SK-N-SH treated with all-trans-retinoic acid at 6 μM for 48 hours (cell line): Measurements from ENCODE around the gene CTSE.

Experiments used
- ARNTL ChIP-seq: fragments of 450-650 bp; formaldehyde crosslinking; IDR thresholded peaks from 2 replicates; pipeline ENCODE4 v1.5.0; 2020; ENCODE audit warnings: low read depth, mild to moderate bottlenecking, moderate library complexity, borderline replicate concordance
- CSDC2 ChIP-seq: fragments of 250-450 bp; sonication (Bioruptor Pico); IDR thresholded peaks from 2 replicates; pipeline ENCODE4 v1.5.0; 2020; ENCODE audit warnings: mild to moderate bottlenecking, moderate library complexity
- PATZ1 ChIP-seq: fragments of 250-450 bp; sonication (Bioruptor Pico); IDR thresholded peaks from 2 replicates; pipeline ENCODE4 v1.8.0; 2020; ENCODE audit warnings: mild to moderate bottlenecking, moderate library complexity, borderline replicate concordance
- RARB ChIP-seq: fragments of 250-450 bp; sonication (Bioruptor Pico); IDR thresholded peaks from 2 replicates; pipeline ENCODE4 v1.8.0; 2021; ENCODE audit warnings: mild to moderate bottlenecking, moderate library complexity
- SNAI2 ChIP-seq: fragments of 250-450 bp; sonication (Bioruptor Pico); IDR thresholded peaks from 2 replicates; pipeline ENCODE4 v1.5.0; 2020; ENCODE audit warnings: mild to moderate bottlenecking, moderate library complexity
- TCF4 ChIP-seq: fragments of 250-450 bp; sonication (Bioruptor Pico); IDR thresholded peaks from 2 replicates; pipeline ENCODE4 v1.8.0; 2021; ENCODE audit warnings: mild to moderate bottlenecking, moderate library complexity, borderline replicate concordance
- ZFP3 ChIP-seq: fragments of 250-450 bp; sonication (Bioruptor Pico); IDR thresholded peaks from 2 replicates; pipeline ENCODE4 v1.5.0; 2020; ENCODE audit warnings: mild to moderate bottlenecking, moderate library complexity
- ZFP30 ChIP-seq: fragments of 450-650 bp; formaldehyde crosslinking; IDR thresholded peaks from 2 replicates; pipeline ENCODE4 v1.5.0; 2022; ENCODE audit warnings: mild to moderate bottlenecking, moderate library complexity
- ZNF8 ChIP-seq: fragments of 450-650 bp; formaldehyde crosslinking; IDR thresholded peaks from 2 replicates; pipeline ENCODE4 v1.5.0; 2020; ENCODE audit warnings: mild to moderate bottlenecking, moderate library complexity
- TF ChIP-seq, protein P1 (sequence below): fragments of 250-450 bp; sonication (Bioruptor Pico); IDR thresholded peaks from 2 replicates; pipeline ENCODE4 v1.5.1; 2020; ENCODE audit warnings: low read depth, mild to moderate bottlenecking, moderate library complexity

- TF ChIP-seq ZFP3 (CRISPR knock-in tag): no peak
- no peak for TF ChIP-seq PATZ1 (CRISPR knock-in tag)
- TF ChIP-seq, protein P1, sequence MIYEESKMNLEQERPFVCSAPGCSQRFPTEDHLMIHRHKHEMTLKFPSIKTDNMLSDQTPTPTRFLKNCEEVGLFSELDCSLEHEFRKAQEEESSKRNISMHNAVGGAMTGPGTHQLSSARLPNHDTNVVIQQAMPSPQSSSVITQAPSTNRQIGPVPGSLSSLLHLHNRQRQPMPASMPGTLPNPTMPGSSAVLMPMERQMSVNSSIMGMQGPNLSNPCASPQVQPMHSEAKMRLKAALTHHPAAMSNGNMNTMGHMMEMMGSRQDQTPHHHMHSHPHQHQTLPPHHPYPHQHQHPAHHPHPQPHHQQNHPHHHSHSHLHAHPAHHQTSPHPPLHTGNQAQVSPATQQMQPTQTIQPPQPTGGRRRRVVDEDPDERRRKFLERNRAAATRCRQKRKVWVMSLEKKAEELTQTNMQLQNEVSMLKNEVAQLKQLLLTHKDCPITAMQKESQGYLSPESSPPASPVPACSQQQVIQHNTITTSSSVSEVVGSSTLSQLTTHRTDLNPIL: no peak
- TF ChIP-seq RARB (CRISPR knock-in tag): no peak
- TF ChIP-seq ZFP30: no peak
- TF ChIP-seq CSDC2 (CRISPR knock-in tag): no peak
- TF ChIP-seq ZNF8 (CRISPR knock-in tag): no peak
- TF ChIP-seq TCF4: no peak
- TF ChIP-seq ARNTL (CRISPR knock-in tag): no peak
- TF ChIP-seq SNAI2 (CRISPR knock-in tag): no peak
These were observed 22.2 kb downstream of the CTSE start for GRCh38 chr1:206001476-206001888.
